ENCODE data around the gene ZMIZ2. TPM values are rescaled to one million over a fixed set of nuclear protein-coding genes. Genes with fewer than 3 reads are reported as not detected.

ZMIZ2 gene
- polyA plus RNA-seq, 1 donor (not counting 4 experiments of a cell fraction or from before 2014, with no cell fraction given), result 3.2 TPM

DNA sequence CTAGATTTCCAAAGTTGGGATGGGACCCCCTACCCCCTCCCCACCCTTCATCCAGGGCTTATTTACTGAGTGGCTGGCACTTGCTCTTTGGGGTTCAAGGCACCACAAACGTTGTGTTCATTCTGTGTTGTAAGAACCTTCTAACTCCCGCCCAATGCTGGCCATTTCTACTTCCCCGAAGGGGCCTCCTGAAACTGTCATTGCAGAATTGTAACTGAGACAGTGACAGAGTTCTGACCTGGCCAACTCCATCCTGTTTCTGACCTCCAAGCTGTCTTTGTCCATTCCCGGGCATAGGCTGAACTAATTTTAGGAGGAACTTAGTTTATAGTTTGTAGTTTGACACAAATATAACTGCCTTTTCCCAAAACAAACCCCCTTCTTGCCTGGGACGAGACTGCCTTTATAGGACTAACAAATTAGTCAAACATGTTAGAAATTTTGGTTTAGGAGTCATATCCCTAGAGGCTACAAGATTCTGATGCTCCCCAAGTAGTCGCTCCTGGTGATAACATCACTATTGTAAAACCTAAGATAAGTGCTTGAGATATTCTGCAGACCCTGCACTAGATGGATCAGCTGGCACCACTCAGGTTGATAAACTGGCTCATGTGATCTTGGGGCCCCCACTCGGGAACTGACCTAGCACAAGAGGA lies 34.8 kb upstream of the ZMIZ2 start:
- TF ChIP-seq, protein P1, sequence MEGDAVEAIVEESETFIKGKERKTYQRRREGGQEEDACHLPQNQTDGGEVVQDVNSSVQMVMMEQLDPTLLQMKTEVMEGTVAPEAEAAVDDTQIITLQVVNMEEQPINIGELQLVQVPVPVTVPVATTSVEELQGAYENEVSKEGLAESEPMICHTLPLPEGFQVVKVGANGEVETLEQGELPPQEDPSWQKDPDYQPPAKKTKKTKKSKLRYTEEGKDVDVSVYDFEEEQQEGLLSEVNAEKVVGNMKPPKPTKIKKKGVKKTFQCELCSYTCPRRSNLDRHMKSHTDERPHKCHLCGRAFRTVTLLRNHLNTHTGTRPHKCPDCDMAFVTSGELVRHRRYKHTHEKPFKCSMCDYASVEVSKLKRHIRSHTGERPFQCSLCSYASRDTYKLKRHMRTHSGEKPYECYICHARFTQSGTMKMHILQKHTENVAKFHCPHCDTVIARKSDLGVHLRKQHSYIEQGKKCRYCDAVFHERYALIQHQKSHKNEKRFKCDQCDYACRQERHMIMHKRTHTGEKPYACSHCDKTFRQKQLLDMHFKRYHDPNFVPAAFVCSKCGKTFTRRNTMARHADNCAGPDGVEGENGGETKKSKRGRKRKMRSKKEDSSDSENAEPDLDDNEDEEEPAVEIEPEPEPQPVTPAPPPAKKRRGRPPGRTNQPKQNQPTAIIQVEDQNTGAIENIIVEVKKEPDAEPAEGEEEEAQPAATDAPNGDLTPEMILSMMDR (optimal IDR thresholded peaks at IDR 0.05 in 1 of 3, IDR thresholded peaks at IDR 0.05 in 1 of 3, conservative IDR thresholded peaks at IDR 0.05 in 1 of 3; ENCODE audit: extremely low read depth in 1 of 3, insufficient read depth in 2 of 3, low read length in 3 of 3), result no peak
- TF ChIP-seq EZH2 (IDR thresholded peaks at IDR 0.05; ENCODE audit: low read length), result no peak
- Histone ChIP-seq H3K4me3 (ENCODE audit: control insufficient read depth in 2 of 3, extremely low read depth in 1 of 3, insufficient read depth in 2 of 3, low read depth in 1 of 3, low read length in 3 of 3) (no peak overlapping the region), H3K27me3 (ENCODE audit: control insufficient read depth, extremely low read depth, insufficient read depth, low read length) (no peaks in the 10 kb centered on the region), H3K27ac (ENCODE audit: control insufficient read depth, insufficient read depth, low read length) (no peak overlapping the region), H3K9me3 (ENCODE audit: control insufficient read depth, low read depth, low read length) (no peaks in the 10 kb centered on the region), H3K36me3 (ENCODE audit: control insufficient read depth in 2 of 2, extremely low read depth in 1 of 2, insufficient read depth in 2 of 2, low read length in 2 of 2) (peaks cover 0 to 3% of the 10 kb centered on the region in 2 experiments), H2AFZ (ENCODE audit: control insufficient read depth, low read length) (no peak overlapping the region), H3K4me1 (ENCODE audit: control insufficient read depth, extremely low read depth, insufficient read depth, low read length) (peaks cover 11% of the 10 kb centered on the region), H3K4me2 (ENCODE audit: control insufficient read depth, extremely low read depth, insufficient read depth, low read depth, low read length) (no peak overlapping the region), H3K9ac (ENCODE audit: control insufficient read depth, extremely low read depth, insufficient read depth, low read length) (no peak overlapping the region), H4K20me1 (ENCODE audit: control insufficient read depth, extremely low read depth, insufficient read depth, low read length) (no peaks in the 10 kb centered on the region), H3K79me2 (ENCODE audit: control insufficient read depth, insufficient read depth, low read length) (no peaks in the 10 kb centered on the region), H3K9me1 (ENCODE audit: control insufficient read depth, extremely low read depth, insufficient read depth, low read length) (no peaks in the 10 kb centered on the region)
- DNase-seq (ENCODE audit: low read depth, low spot score), result no peak
- FAIRE-seq, result no peak
- dilution Hi-C loops (cut with MboI; ENCODE audit: extremely low pct_ligation_motif_present, low sequenced_read_pairs), result no loop called here

DNA sequence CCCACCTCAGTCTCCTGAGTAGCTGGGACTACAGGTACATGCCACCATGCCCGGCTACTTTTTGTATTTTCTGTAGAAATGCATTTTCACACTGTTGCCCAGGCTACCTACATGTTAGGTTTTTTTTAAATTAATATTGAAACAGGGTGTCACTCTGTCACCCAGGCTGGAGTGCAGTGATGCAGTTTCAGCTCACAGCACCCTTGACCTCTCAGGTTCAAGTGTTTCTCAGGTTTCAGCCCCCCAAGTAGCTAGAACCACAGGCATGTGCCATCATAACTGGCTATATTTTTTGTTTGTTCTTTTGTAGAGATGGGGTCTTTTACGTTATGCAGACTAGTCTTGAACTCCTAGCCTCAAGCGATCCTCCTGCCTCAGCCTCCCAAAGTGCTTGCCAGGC lies 32.4 kb upstream of the ZMIZ2 start:
- Histone ChIP-seq H3K4me2 (ENCODE audit: control insufficient read depth, extremely low read depth, insufficient read depth, low read depth, low read length) (no peak overlapping the region), H3K4me3 (ENCODE audit: control insufficient read depth in 2 of 3, extremely low read depth in 1 of 3, insufficient read depth in 2 of 3, low read depth in 1 of 3, low read length in 3 of 3) (no peak overlapping the region), H3K4me1 (ENCODE audit: control insufficient read depth, extremely low read depth, insufficient read depth, low read length) (peaks cover 11% of the 10 kb centered on the region), H3K79me2 (ENCODE audit: control insufficient read depth, insufficient read depth, low read length) (no peaks in the 10 kb centered on the region), H3K27me3 (ENCODE audit: control insufficient read depth, extremely low read depth, insufficient read depth, low read length) (no peaks in the 10 kb centered on the region), H3K36me3 (ENCODE audit: control insufficient read depth in 2 of 2, extremely low read depth in 1 of 2, insufficient read depth in 2 of 2, low read length in 2 of 2) (no peaks in the 10 kb centered on the region), H3K27ac (ENCODE audit: control insufficient read depth, insufficient read depth, low read length) (no peak overlapping the region), H4K20me1 (ENCODE audit: control insufficient read depth, extremely low read depth, insufficient read depth, low read length) (no peaks in the 10 kb centered on the region), H3K9me3 (ENCODE audit: control insufficient read depth, low read depth, low read length) (no peaks in the 10 kb centered on the region), H2AFZ (ENCODE audit: control insufficient read depth, low read length) (no peak overlapping the region), H3K9ac (ENCODE audit: control insufficient read depth, extremely low read depth, insufficient read depth, low read length) (no peak overlapping the region), H3K9me1 (ENCODE audit: control insufficient read depth, extremely low read depth, insufficient read depth, low read length) (no peaks in the 10 kb centered on the region)
- DNase-seq (ENCODE audit: low read depth, low spot score) (no peak), FAIRE-seq (no peak)
- TF ChIP-seq, protein P1 (optimal IDR thresholded peaks at IDR 0.05 in 1 of 3, IDR thresholded peaks at IDR 0.05 in 1 of 3, conservative IDR thresholded peaks at IDR 0.05 in 1 of 3; ENCODE audit: extremely low read depth in 1 of 3, insufficient read depth in 2 of 3, low read length in 3 of 3), result no peak
- dilution Hi-C loops (cut with MboI; ENCODE audit: extremely low pct_ligation_motif_present, low sequenced_read_pairs), result no loop called here

All from keratinocyte (primary cell).